Measurements from ENCODE around the gene EGLN2. TPM values are rescaled to one million over a fixed set of nuclear protein-coding genes. Genes with fewer than 3 reads are reported as not detected.
A peak's percentile ranks its signal among the peaks of the same experiment; 100 is the strongest.

The EGLN2 gene
- total and polyA plus RNA-seq, 2 donors (not counting 3 experiments of a cell fraction or from before 2014, with no cell fraction given) = 118 to 152 TPM

- Histone ChIP-seq H3K27me3 (ENCODE audit: control insufficient read depth in 2 of 2, insufficient read depth in 2 of 2, low read length in 2 of 2) (no peaks in the 10 kb centered on the region), H3K4me1 (ENCODE audit: control insufficient read depth, extremely low read depth, insufficient read depth, low read length) (peaks cover 31% of the 10 kb centered on the region), H2AFZ (ENCODE audit: low read depth, low read length) (peak within 1 kb of the TSS; percentile 67), H3K4me3 (replicated peaks in 1 of 3; ENCODE audit: insufficient read depth in 1 of 3, low read depth in 1 of 3, low read length in 3 of 3) (peak within 1 kb of the TSS; percentile 56 to 86 (median 73)), H3K36me3 (ENCODE audit: control insufficient read depth in 2 of 2, extremely low read depth in 1 of 2, insufficient read depth in 2 of 2, low read length in 2 of 2) (peaks cover 5 to 6% of the 10 kb centered on the region in 2 experiments), H3K9ac (replicated peaks; ENCODE audit: extremely low read depth, insufficient read depth, low read length) (peak within 1 kb of the TSS; percentile 98), H3K9me3 (replicated peaks; ENCODE audit: control insufficient read depth, insufficient read depth, low read length) (no peaks in the 10 kb centered on the region), H3K9me1 (replicated peaks; ENCODE audit: control insufficient read depth, extremely low read depth, insufficient read depth, low read length) (no peaks in the 10 kb centered on the region), H3K4me2 (ENCODE audit: insufficient read depth, low read length) (peak within 1 kb of the TSS; percentile 85), H3K79me2 (ENCODE audit: control insufficient read depth, insufficient read depth, low read length) (peaks cover 47% of the 10 kb centered on the region), H3K27ac (ENCODE audit: insufficient read depth, low read depth, low read length) (peak within 1 kb of the TSS; percentile 94), H4K20me1 (replicated peaks; ENCODE audit: control insufficient read depth, extremely low read depth, insufficient read depth, low read length) (no peaks in the 10 kb centered on the region)
- FAIRE-seq (no peak), DNase-seq (ENCODE audit: low read depth, low spot score) (peak; percentile 99)
- CTCF ChIA-PET = interaction anchor here (0.7 to 2.0 kb wide), 10 partner anchors 26 to 88 kb away, joined by 3 to 22 read pairs (median 6); partner anchors contain the start of genes COQ8B, EGLN2, ITPKC and RAB4B
- POLR2A ChIA-PET = interaction anchor here (0.9 to 2.4 kb wide), 6 partner anchors 27 to 105 kb away, joined by 3 to 17 read pairs (median 5); partner anchors contain the start of genes COQ8B, EGLN2, ITPKC and RAB4B
- intact Hi-C loops (cut with micrococcal nuclease) = loop anchor here (1.0 kb wide), 7 partner anchors 10 to 88 kb away; partner anchors contain the start of genes ITPKC, NUMBL and RAB4B
- dilution Hi-C loops (cut with MboI; ENCODE audit: extremely low pct_ligation_motif_present, low sequenced_read_pairs) = no loop called here
- TF ChIP-seq GATA2 (IDR thresholded peaks at IDR 0.05; ENCODE audit: insufficient read depth, insufficient read length, low read depth, low read length) (no peak), EZH2 (IDR thresholded peaks at IDR 0.05; ENCODE audit: borderline replicate concordance, low read depth, low read length, severe bottlenecking) (no peak), POLR2AphosphoS5 (IDR thresholded peaks at IDR 0.05; ENCODE audit: insufficient read depth, low read depth, low read length) (peak; percentile 71), JUN (IDR thresholded peaks at IDR 0.05; ENCODE audit: borderline replicate concordance, insufficient read depth, insufficient read length, low read depth) (no peak), POLR2A (IDR thresholded peaks at IDR 0.05; ENCODE audit: low read depth, low read length) (peak; percentile 73), MAX (IDR thresholded peaks at IDR 0.05; ENCODE audit: insufficient read depth, insufficient read length) (peak; percentile 86), MYC (IDR thresholded peaks at IDR 0.05; ENCODE audit: low read depth, low read length) (peak; percentile 92), FOS (IDR thresholded peaks at IDR 0.05; ENCODE audit: borderline replicate concordance, insufficient read depth, low read length) (no peak)
- TF ChIP-seq, protein P1, sequence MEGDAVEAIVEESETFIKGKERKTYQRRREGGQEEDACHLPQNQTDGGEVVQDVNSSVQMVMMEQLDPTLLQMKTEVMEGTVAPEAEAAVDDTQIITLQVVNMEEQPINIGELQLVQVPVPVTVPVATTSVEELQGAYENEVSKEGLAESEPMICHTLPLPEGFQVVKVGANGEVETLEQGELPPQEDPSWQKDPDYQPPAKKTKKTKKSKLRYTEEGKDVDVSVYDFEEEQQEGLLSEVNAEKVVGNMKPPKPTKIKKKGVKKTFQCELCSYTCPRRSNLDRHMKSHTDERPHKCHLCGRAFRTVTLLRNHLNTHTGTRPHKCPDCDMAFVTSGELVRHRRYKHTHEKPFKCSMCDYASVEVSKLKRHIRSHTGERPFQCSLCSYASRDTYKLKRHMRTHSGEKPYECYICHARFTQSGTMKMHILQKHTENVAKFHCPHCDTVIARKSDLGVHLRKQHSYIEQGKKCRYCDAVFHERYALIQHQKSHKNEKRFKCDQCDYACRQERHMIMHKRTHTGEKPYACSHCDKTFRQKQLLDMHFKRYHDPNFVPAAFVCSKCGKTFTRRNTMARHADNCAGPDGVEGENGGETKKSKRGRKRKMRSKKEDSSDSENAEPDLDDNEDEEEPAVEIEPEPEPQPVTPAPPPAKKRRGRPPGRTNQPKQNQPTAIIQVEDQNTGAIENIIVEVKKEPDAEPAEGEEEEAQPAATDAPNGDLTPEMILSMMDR (IDR thresholded peaks at IDR 0.05; ENCODE audit: extremely low read depth in 1 of 2, insufficient read depth in 1 of 2, low read depth in 1 of 2, low read length in 2 of 2) = no peak
- BruUV-seq (replicated peaks) = no TSS peak
Measured at GRCh38 chr19:40750874-40751537, 48.0 kb upstream of the EGLN2 start, which contains the start of gene SNRPA. Gene SNRPA, plus strand, starts transcription at chr19:40751203. Its CDS starts 206 bp downstream, at chr19:40751409.

All from endothelial cell of umbilical vein (primary cell).